ENCODE data around the gene HSD17B12. TPM values are rescaled to one million over a fixed set of nuclear protein-coding genes. Genes with fewer than 3 reads are reported as not detected.

Gene HSD17B12
- total and polyA plus RNA-seq, 9 donors: 27.7 to 95.7 (median 57.3) TPM

DNA sequence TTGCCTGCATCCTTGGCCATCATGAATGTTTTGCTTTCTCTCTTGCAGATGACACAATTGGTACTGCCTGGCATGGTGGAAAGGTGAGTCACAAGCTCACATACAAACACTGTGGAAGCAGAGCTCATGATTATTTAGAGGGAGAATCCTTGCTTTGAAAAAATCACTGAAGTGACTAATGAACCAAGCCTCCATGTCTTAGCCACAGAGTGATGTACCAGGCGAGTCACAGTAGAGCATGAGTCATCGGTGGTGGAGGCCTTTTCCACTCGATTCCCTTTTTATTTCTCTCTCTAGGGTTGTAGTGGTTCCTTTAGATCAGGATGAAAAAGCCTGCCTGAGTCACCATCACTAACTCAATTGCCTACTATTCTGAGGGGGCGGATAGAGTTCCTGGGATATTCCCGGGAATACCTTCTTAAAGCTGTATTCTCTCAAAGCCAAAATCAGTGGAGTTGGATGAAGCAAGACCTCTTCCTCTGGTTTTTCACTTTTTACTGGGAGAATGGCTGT lies 150.4 kb downstream of the HSD17B12 start:
- no peak overlapping the region for H3K4me3 ChIP-seq
- H3K36me3 ChIP-seq: no peaks in the 10 kb centered on the region
- WGBS, 3 donors: 30 to 48% (median 47%) methylated on average over 5 of the region's 5 CpGs
- intact Hi-C loops (cut with DNase I): no loop called here
- H3K27ac ChIP-seq: no peak overlapping the region
- TF ChIP-seq POLR2A (IDR thresholded peaks at IDR 0.05): no peak
- TF ChIP-seq, protein P1, sequence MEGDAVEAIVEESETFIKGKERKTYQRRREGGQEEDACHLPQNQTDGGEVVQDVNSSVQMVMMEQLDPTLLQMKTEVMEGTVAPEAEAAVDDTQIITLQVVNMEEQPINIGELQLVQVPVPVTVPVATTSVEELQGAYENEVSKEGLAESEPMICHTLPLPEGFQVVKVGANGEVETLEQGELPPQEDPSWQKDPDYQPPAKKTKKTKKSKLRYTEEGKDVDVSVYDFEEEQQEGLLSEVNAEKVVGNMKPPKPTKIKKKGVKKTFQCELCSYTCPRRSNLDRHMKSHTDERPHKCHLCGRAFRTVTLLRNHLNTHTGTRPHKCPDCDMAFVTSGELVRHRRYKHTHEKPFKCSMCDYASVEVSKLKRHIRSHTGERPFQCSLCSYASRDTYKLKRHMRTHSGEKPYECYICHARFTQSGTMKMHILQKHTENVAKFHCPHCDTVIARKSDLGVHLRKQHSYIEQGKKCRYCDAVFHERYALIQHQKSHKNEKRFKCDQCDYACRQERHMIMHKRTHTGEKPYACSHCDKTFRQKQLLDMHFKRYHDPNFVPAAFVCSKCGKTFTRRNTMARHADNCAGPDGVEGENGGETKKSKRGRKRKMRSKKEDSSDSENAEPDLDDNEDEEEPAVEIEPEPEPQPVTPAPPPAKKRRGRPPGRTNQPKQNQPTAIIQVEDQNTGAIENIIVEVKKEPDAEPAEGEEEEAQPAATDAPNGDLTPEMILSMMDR (IDR thresholded peaks at IDR 0.05): no peak
- no peak for TF ChIP-seq EP300 (IDR thresholded peaks at IDR 0.05)
- peaks cover 3% of the 10 kb centered on the region for H3K4me1 ChIP-seq (ENCODE audit: insufficient read depth)
- DNase-seq: no peak
- no peaks in the 10 kb centered on the region for H3K27me3 ChIP-seq
- no peaks in the 10 kb centered on the region for H3K9me3 ChIP-seq

DNA sequence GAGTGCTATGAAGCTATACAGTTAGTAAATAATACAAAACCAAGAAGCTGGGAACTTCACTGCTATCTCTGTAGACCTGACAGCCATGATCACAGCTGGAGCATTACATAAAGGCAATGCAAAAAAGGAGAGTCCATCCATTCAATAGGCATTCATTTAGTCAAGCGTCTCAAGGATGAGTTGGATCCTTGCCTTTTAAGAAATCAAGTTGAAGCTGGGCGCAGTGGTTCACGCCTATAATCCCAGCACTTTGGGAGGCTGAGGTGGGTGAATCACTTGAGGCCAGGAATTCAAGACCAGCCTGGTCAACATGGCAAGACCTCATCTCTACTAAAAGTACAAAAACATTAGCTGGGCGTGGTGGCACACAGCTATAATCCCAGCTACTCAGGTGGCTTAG lies 152.0 kb downstream of the HSD17B12 start:
- intact Hi-C loops (cut with DNase I): no loop called here
- no peak overlapping the region for H3K4me3 ChIP-seq
- H3K9me3 ChIP-seq: no peaks in the 10 kb centered on the region
- H3K27ac ChIP-seq: no peak overlapping the region
- no peak for DNase-seq
- H3K27me3 ChIP-seq: no peaks in the 10 kb centered on the region
- no peaks in the 10 kb centered on the region for H3K36me3 ChIP-seq
- 95 to 98% (median 98%) methylated on average over 4 of the region's 4 CpGs for WGBS, 3 donors
- H3K4me1 ChIP-seq (ENCODE audit: insufficient read depth): peaks cover 3% of the 10 kb centered on the region
- TF ChIP-seq, protein P1 (IDR thresholded peaks at IDR 0.05): no peak
- TF ChIP-seq EP300 (IDR thresholded peaks at IDR 0.05): no peak
- no peak for TF ChIP-seq POLR2A (IDR thresholded peaks at IDR 0.05)

DNA sequence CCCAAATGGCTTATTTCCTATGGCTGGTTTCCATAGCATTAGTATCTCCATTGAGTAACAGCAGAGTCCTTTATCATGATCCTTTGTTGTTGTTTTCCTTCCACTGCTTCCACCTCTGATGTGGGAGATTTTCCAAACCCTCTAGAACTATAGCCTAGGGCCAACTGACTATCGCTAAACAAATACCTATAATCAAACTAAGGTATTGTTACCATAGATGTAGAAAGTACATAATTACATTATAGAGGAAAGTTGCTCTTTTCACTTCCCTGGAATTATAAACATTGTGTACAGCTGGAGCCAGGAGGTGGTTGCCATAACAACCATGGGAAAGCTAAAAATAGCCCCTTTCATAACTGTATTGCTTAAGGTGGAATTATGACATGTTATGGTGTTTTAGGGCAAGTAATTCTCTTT lies 153.1 kb downstream of the HSD17B12 start:
- no peak for TF ChIP-seq EP300 (IDR thresholded peaks at IDR 0.05)
- TF ChIP-seq, protein P1 (IDR thresholded peaks at IDR 0.05): no peak
- TF ChIP-seq POLR2A (IDR thresholded peaks at IDR 0.05): no peak
- intact Hi-C loops (cut with DNase I): no loop called here
- Histone ChIP-seq H3K4me1 (ENCODE audit: insufficient read depth) (peaks cover 3% of the 10 kb centered on the region), H3K4me3 (no peak overlapping the region), H3K27ac (no peak overlapping the region), H3K9me3 (no peaks in the 10 kb centered on the region), H3K27me3 (no peaks in the 10 kb centered on the region), H3K36me3 (no peaks in the 10 kb centered on the region)
- DNase-seq: no peak
- WGBS, 3 donors: 8 to 45% (median 20%) methylated on average over 1 of the region's 1 CpG

DNA sequence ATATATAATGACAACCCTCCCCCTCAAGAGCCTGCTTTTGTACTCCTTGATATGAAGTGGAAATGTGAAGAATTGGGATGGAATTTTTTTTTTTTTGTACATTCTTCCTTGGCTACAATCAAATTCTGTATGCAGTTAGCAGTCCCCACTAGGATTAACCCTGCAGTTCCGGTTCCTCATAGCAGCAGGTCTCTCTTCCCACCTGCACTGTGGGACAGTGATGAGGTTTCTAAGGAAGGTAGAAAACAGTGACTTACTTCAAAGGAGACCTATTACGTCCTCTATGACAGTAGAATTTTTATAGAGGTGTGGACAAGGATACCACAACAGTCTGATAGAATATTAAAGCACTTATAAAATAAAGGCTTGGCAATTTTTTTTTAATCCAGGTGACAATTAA lies 153.7 kb downstream of the HSD17B12 start:
- intact Hi-C loops (cut with DNase I): no loop called here
- Histone ChIP-seq H3K27me3 (no peaks in the 10 kb centered on the region), H3K4me1 (ENCODE audit: insufficient read depth) (peaks cover 3% of the 10 kb centered on the region), H3K27ac (no peak overlapping the region), H3K4me3 (no peak overlapping the region), H3K36me3 (no peaks in the 10 kb centered on the region), H3K9me3 (no peaks in the 10 kb centered on the region)
- TF ChIP-seq EP300 (IDR thresholded peaks at IDR 0.05) (no peak), POLR2A (IDR thresholded peaks at IDR 0.05) (no peak)
- TF ChIP-seq, protein P1 (IDR thresholded peaks at IDR 0.05): no peak
- DNase-seq: no peak
- 56 to 86% (median 67%) methylated on average over 2 of the region's 2 CpGs for WGBS, 3 donors

All from ovary (tissue), 9 donors.